ENCODE data around the gene NAA80. TPM values are rescaled to one million over a fixed set of nuclear protein-coding genes. Genes with fewer than 3 reads are reported as not detected.

Gene NAA80
- total and polyA plus RNA-seq, 2 of the 13 experiments (the other 11 are each of a cell fraction or from before 2014, with no cell fraction given): 3.4 to 8.7 TPM

GRCh38 chr3:50303013-50303815, 4.0 kb upstream of the NAA80 start, which contains the start of gene HYAL1 (continued):
- TF ChIP-seq ZBTB10 (CRISPR knock-in tag; IDR thresholded peaks at IDR 0.05; ENCODE audit: borderline replicate concordance) (no peak), POLR2AphosphoS2 (IDR thresholded peaks at IDR 0.05; ENCODE audit: low read depth, low read length) (no peak), NCOA2 (CRISPR knock-in tag; IDR thresholded peaks at IDR 0.05) (no peak; the same call in 1 of the 2 replicates), FLYWCH1 (CRISPR knock-in tag; IDR thresholded peaks at IDR 0.05) (0 out of 2 replicates have a peak, but pooled peaks have one; percentile 78), PRDM10 (CRISPR knock-in tag; IDR thresholded peaks at IDR 0.05; ENCODE audit: low read depth) (peak; percentile 82; the same call in 1 of the 2 replicates), ZFP91 (CRISPR knock-in tag; IDR thresholded peaks at IDR 0.05; ENCODE audit: borderline replicate concordance) (peak; percentile 96), TEAD3 (CRISPR knock-in tag; optimal IDR thresholded peaks at IDR 0.05; ENCODE audit: borderline replicate concordance) (peak; percentile 6), PLRG1 (conservative IDR thresholded peaks at IDR 0.05) (no peak), TFDP2 (CRISPR knock-in tag; IDR thresholded peaks at IDR 0.05) (peak; percentile 27; the same call in 1 of the 2 replicates), ATF7 (IDR thresholded peaks at IDR 0.05) (no peak), ATF7 (CRISPR knock-in tag; IDR thresholded peaks at IDR 0.05) (no peak; the same call in 1 of the 2 replicates), SYNCRIP (IDR thresholded peaks at IDR 0.05; ENCODE audit: insufficient read depth, low read depth, low read length) (no peak), ZNF343 (CRISPR knock-in tag; IDR thresholded peaks at IDR 0.05) (no peak; the same call in 1 of the 2 replicates), ZNF841 (CRISPR knock-in tag; IDR thresholded peaks at IDR 0.05; ENCODE audit: borderline replicate concordance) (no peak), ADNP (CRISPR knock-in tag; IDR thresholded peaks at IDR 0.05) (no peak), CERS6 (CRISPR knock-in tag; IDR thresholded peaks at IDR 0.05) (no peak), ZNF224 (CRISPR knock-in tag; IDR thresholded peaks at IDR 0.05) (no peak), HNRNPUL1 (IDR thresholded peaks at IDR 0.05; ENCODE audit: low read depth, low read length) (no peak), ESRRA (CRISPR knock-in tag; IDR thresholded peaks at IDR 0.05; ENCODE audit: low read depth) (no peak)
